Kasumi-1 (cell line): Measurements from ENCODE around the gene JAG1.
"Not testable (repeated sequence)": the region's sequence is repeated elsewhere in the genome, so short reads cannot be mapped to it uniquely, and the experiment has no call there.

Source experiments
- DNase-seq, 2 experiments: peaks; one replicate each; lab custom pipeline; 2025; lab: John Stamatoyannopoulos, UW

Gene JAG1

GRCh38 chr20:10637031-10637559 is 36.7 kb downstream of the JAG1 start:
- no peak for DNase-seq

- no peak for DNase-seq
Observed at GRCh38 chr20:10636326-10636818, 37.4 kb downstream of the JAG1 start.

- DNase-seq: no peak
Observed at GRCh38 chr20:10635476-10636208, 38.2 kb downstream of the JAG1 start.

- no peak for DNase-seq
Observed at GRCh38 chr20:10634683-10635411, 39.0 kb downstream of the JAG1 start.

GRCh38 chr20:10634211-10634610 is 39.6 kb downstream of the JAG1 start:
- DNase-seq: no peak

- DNase-seq: no peak
Observed at GRCh38 chr20:10633718-10634117, 40.1 kb downstream of the JAG1 start.

- DNase-seq: no peak
Observed at GRCh38 chr20:10632721-10633509, 40.9 kb downstream of the JAG1 start.

- DNase-seq: no peak
Observed at GRCh38 chr20:10631126-10631525, 42.7 kb downstream of the JAG1 start.

- no peak for DNase-seq
Observed at GRCh38 chr20:10629946-10630650, 43.7 kb downstream of the JAG1 start.

- DNase-seq: no peak
Observed at GRCh38 chr20:10626896-10627295, 46.9 kb downstream of the JAG1 start.

- no peak for DNase-seq
Observed at GRCh38 chr20:10625641-10626040, 48.2 kb downstream of the JAG1 start.

- DNase-seq: no peak
Observed at GRCh38 chr20:10622657-10623418, 51.0 kb downstream of the JAG1 start.

GRCh38 chr20:10621149-10621548 is 52.6 kb downstream of the JAG1 start:
- DNase-seq: no peak

- DNase-seq: no peak
Observed at GRCh38 chr20:10619427-10619826, 54.4 kb downstream of the JAG1 start.

GRCh38 chr20:10618611-10619245 is 55.1 kb downstream of the JAG1 start:
- no peak for DNase-seq

- not testable (repeated sequence) for DNase-seq
Observed at GRCh38 chr20:10617549-10618133, 56.2 kb downstream of the JAG1 start.

GRCh38 chr20:10616212-10616611 is 57.6 kb downstream of the JAG1 start:
- no peak for DNase-seq

GRCh38 chr20:10613911-10614310 is 59.9 kb downstream of the JAG1 start:
- no peak for DNase-seq

GRCh38 chr20:10613426-10613825 is 60.4 kb downstream of the JAG1 start:
- DNase-seq: not testable (repeated sequence)

- DNase-seq: peak; percentile 8 to 23
Observed at GRCh38 chr20:10611357-10611756, 62.4 kb downstream of the JAG1 start.
